Measurements from ENCODE around the gene CAND1. TPM values are rescaled to one million over a fixed set of nuclear protein-coding genes. Genes with fewer than 3 reads are reported as not detected.

The CAND1 gene
- total and polyA plus RNA-seq, 2 of the 8 experiments (the other 6 are each of a cell fraction or from before 2014, with no cell fraction given), result 39.4 to 271 TPM

- WGBS, 2 experiments (ENCODE audit: extremely low coverage in 1 of 2, insufficient coverage in 1 of 2, insufficient read length in 1 of 2, insufficient replicate concordance in 2 of 2, low coverage in 1 of 2, low lambda C conversion rate in 2 of 2, missing lambda C conversion rate in 1 of 2), result 66% methylated on average over 4 of the region's 4 CpGs; no CpG with 5 or more reads in 1 of the 2 experiments
- no peak overlapping the region for H3K4ac ChIP-seq (replicated peaks; ENCODE audit: insufficient read length, low read depth, low read length)
- no peaks in the 10 kb centered on the region for H3K9me3 ChIP-seq (ENCODE audit: insufficient read depth in 2 of 2, low read depth in 1 of 2, low read length in 1 of 2)
- no peaks in the 10 kb centered on the region for H3K36me3 ChIP-seq (ENCODE audit: control insufficient read depth in 2 of 4, insufficient read depth in 4 of 4, low read length in 3 of 4)
- DNase-seq (ENCODE audit: low read depth in 1 of 2, low spot score in 2 of 2) (no peak), FAIRE-seq (peak; percentile 74)
- H2BK120ac ChIP-seq (replicated peaks; ENCODE audit: low read depth, low read length), result no peak overlapping the region
- H3K79me2 ChIP-seq (ENCODE audit: control insufficient read depth in 1 of 2, insufficient read depth in 2 of 2, low read length in 2 of 2), result no peaks in the 10 kb centered on the region
- H3K79me1 ChIP-seq (ENCODE audit: low read depth, low read length), result no peaks in the 10 kb centered on the region
- H3K27me3 ChIP-seq (replicated peaks in 1 of 4; ENCODE audit: control insufficient read depth in 3 of 4, extremely low read depth in 1 of 4, insufficient read depth in 3 of 4, low read length in 3 of 4), result no peaks in the 10 kb centered on the region
- H3K27ac ChIP-seq (ENCODE audit: low read depth, low read length), result no peak overlapping the region
- no peak overlapping the region for H3K23ac ChIP-seq (ENCODE audit: insufficient read length)
- no peak overlapping the region for H2BK20ac ChIP-seq (ENCODE audit: low read length)
- H2BK5ac ChIP-seq (ENCODE audit: low read depth, low read length), result no peak overlapping the region
- no peak overlapping the region for H4K91ac ChIP-seq (replicated peaks; ENCODE audit: insufficient read length, low read length)
- ChIA-PET POLR2A (ENCODE audit: partially characterized antibody) (no interaction called here), CTCF (ENCODE audit: partially characterized antibody) (interaction anchor here (0.9 to 5.3 kb wide), 19 partner anchors 8 to 530 kb away, joined by 3 to 89 read pairs (median 4); no protein-coding TSS in a partner anchor)
- H2BK12ac ChIP-seq (ENCODE audit: low read depth, low read length), result no peak overlapping the region
- H3K4me3 ChIP-seq (ENCODE audit: extremely low read depth in 1 of 4, insufficient read depth in 2 of 4, low read depth in 3 of 4, low read length in 4 of 4), result no peak overlapping the region
- no peak overlapping the region for H4K5ac ChIP-seq (ENCODE audit: insufficient read length, low read depth, low read length)
- no peak overlapping the region for H3K4me2 ChIP-seq (ENCODE audit: insufficient read depth in 1 of 2, low read depth in 2 of 2, low read length in 2 of 2)
- H2BK15ac ChIP-seq (ENCODE audit: low read length), result no peak overlapping the region
- peak; percentile 72 for TF ChIP-seq RAD21 (IDR thresholded peaks at IDR 0.05 in 1 of 2, conservative IDR thresholded peaks at IDR 0.05 in 1 of 2; ENCODE audit: low read depth in 2 of 2, low read length in 2 of 2)
- no peak for TF ChIP-seq HDAC2 (IDR thresholded peaks at IDR 0.05; ENCODE audit: borderline replicate concordance in 1 of 2, low read depth in 2 of 2, low read length in 2 of 2)
- TF ChIP-seq SP4 (IDR thresholded peaks at IDR 0.05; ENCODE audit: low read length), result no peak
- TF ChIP-seq BRCA1 (IDR thresholded peaks at IDR 0.05; ENCODE audit: low read depth, low read length), result no peak
- no peak for TF ChIP-seq KDM4A (IDR thresholded peaks at IDR 0.05; ENCODE audit: low read depth, low read length, severe bottlenecking)
- peak; percentile 33 to 71 (median 53) for TF ChIP-seq CTCF (IDR thresholded peaks at IDR 0.05; ENCODE audit: control extremely low read depth in 1 of 3, insufficient read depth in 1 of 3, low read depth in 1 of 3, low read length in 3 of 3)
- TF ChIP-seq JUN (IDR thresholded peaks at IDR 0.05; ENCODE audit: low read depth, low read length), result no peak
- no peak overlapping the region for H3K9ac ChIP-seq (replicated peaks in 1 of 4; ENCODE audit: extremely low read depth in 1 of 4, low read depth in 3 of 4, low read length in 3 of 4)
- no peaks in the 10 kb centered on the region for H4K20me1 ChIP-seq (replicated peaks in 1 of 2; ENCODE audit: control insufficient read depth in 1 of 2, insufficient read depth in 2 of 2, low read length in 2 of 2)
- H4K8ac ChIP-seq (ENCODE audit: extremely low read depth, insufficient read depth, low read length), result no peak overlapping the region
- H3K4me1 ChIP-seq (replicated peaks in 1 of 4; ENCODE audit: control insufficient read depth in 3 of 4, insufficient read depth in 4 of 4, low read length in 3 of 4), result peaks cover 0 to 4% (median 2%) of the 10 kb centered on the region in 4 experiments; a peak in 3 of 7 replicates
- H3K14ac ChIP-seq (ENCODE audit: insufficient read length), result no peak overlapping the region
- no peak overlapping the region for H2AK5ac ChIP-seq (ENCODE audit: low read depth, low read length)
- H3K23me2 ChIP-seq (ENCODE audit: low read depth, low read length), result no peaks in the 10 kb centered on the region
- H3K18ac ChIP-seq (ENCODE audit: extremely low read depth, low read length), result no peak overlapping the region
- H2AFZ ChIP-seq (ENCODE audit: low read length), result no peak overlapping the region
- H3K56ac ChIP-seq (replicated peaks; ENCODE audit: insufficient read length, low read depth, low read length), result no peak overlapping the region
Observed at GRCh38 chr12:67220065-67220464, 49.1 kb upstream of the CAND1 start.
